K562 (cell line): ENCODE measurements around the gene ABCA7. TPM values are rescaled to one million over a fixed set of nuclear protein-coding genes. Genes with fewer than 3 reads are reported as not detected.

Experiments
- ATAC-seq: fragments of 200-7000 bp; cut with Tn5 transposase; 3 replicates; pipeline ENCODE4 v1.9.1; 2020; ENCODE audit warnings: moderate library complexity
- BruUV-seq: library from RNA; stranded (reverse); fragments of 400-500 nt; replicated peaks from 2 replicates; lab custom pipeline; 2021; lab: Mats Ljungman, UMichigan
- CTCF ChIA-PET: fragments of 300-600 bp; formaldehyde crosslinking; extraction: SDS; loops from one replicate; lab custom pipeline; 2021; ENCODE audit warnings: low intra/inter-chr PET ratio; lab: Yijun Ruan, JAX
- POLR2A ChIA-PET: fragments of 300-600, 350-650 bp; sonication (Branson Sonifier 250); formaldehyde crosslinking; extraction: SDS; loops from one replicate; lab custom pipeline; 2021; ENCODE audit warnings: antibody characterized with exemption, inconsistent platforms; lab: Yijun Ruan, JAX
- DNase-seq, 4 experiments: peaks; one replicate each; pipeline versions ENCODE4 v3.0.0 to v3.0.0-alpha.2; 2011 to 2018; ENCODE audit warnings: low spot score in 3 of 4, mixed read lengths in 3 of 4; ENCODE audit errors: extremely low read depth in 1 of 4
- FAIRE-seq: peaks from 2 replicates; lab custom pipeline; 2011; peaks lifted over from hg19 to GRCh38; lab: Jason Lieb, UNC
- H2AFZ ChIP-seq: 2 replicates; pipeline ENCODE4 v1.6.0; 2011; ENCODE audit warnings: low read depth, low read length, control low read depth, inconsistent platforms
- H3K27ac ChIP-seq: fragments of 200-600 bp; 3 replicates; pipeline ENCODE4 v1.8.0; 2011; ENCODE audit warnings: low read depth, mild to moderate bottlenecking, control low read depth, inconsistent platforms, low read length, moderate library complexity, mixed read lengths; ENCODE audit errors: extremely low read depth
- H3K27me3 ChIP-seq, 2 experiments: fragments of 300-600 bp in 1 of 2; 2 replicates in 1 of 2; 3 replicates in 1 of 2; pipeline versions ENCODE4 v1.6.0 to v1.8.0; 2011; ENCODE audit warnings: inconsistent platforms in 2 of 2, low read length in 2 of 2, mild to moderate bottlenecking in 1 of 2, mixed read lengths in 1 of 2, moderate library complexity in 1 of 2; ENCODE audit not compliant: control insufficient read depth in 2 of 2, insufficient read depth in 2 of 2
- H3K36me3 ChIP-seq: fragments of 300-600 bp; 3 replicates; pipeline ENCODE4 v1.8.0; 2011; ENCODE audit warnings: mild to moderate bottlenecking, low read length, inconsistent platforms; ENCODE audit not compliant: control insufficient read depth, insufficient read depth
- H3K4me1 ChIP-seq, 2 experiments: fragments of 200-600 bp in 1 of 2; replicated peaks in 1 of 2; 2 replicates in 1 of 2; 3 replicates in 1 of 2; pipeline versions ENCODE4 v1.5.1 to v1.8.0; 2011; ENCODE audit warnings: inconsistent platforms in 2 of 2, low read length in 2 of 2, mild to moderate bottlenecking in 1 of 2, mixed read lengths in 1 of 2, moderate library complexity in 1 of 2; ENCODE audit not compliant: control insufficient read depth in 2 of 2, insufficient read depth in 2 of 2
- H3K4me2 ChIP-seq: 2 replicates; pipeline ENCODE4 v1.6.1; 2011; ENCODE audit warnings: low read length, control low read depth, inconsistent platforms, mixed read lengths; ENCODE audit not compliant: insufficient read depth
- H3K4me3 ChIP-seq: fragments of 200-600 bp; sonication (generic), shearing (Covaris generic); 2 replicates; pipeline ENCODE4 v1.5.1; 2016; ENCODE audit warnings: control low read depth, inconsistent platforms
- H3K79me2 ChIP-seq: fragments of 200-600 bp; 3 replicates; pipeline ENCODE4 v1.8.0; 2011; ENCODE audit warnings: low read length, inconsistent platforms; ENCODE audit not compliant: control insufficient read depth, insufficient read depth
- H3K9ac ChIP-seq, 2 experiments: 2 replicates each; pipeline versions ENCODE4 v1.6.0 to v1.6.1; 2011; ENCODE audit warnings: low read depth in 2 of 2, low read length in 2 of 2, control low read depth in 1 of 2, inconsistent platforms in 1 of 2, mild to moderate bottlenecking in 1 of 2, mixed read lengths in 1 of 2; ENCODE audit not compliant: insufficient read depth in 1 of 2
- H3K9me1 ChIP-seq: one replicate; pipeline ENCODE4 v1.6.0; 2011; ENCODE audit warnings: inconsistent platforms, mild to moderate bottlenecking, low read length, moderate library complexity; ENCODE audit not compliant: control insufficient read depth, insufficient read depth
- H3K9me3 ChIP-seq: replicated peaks from 2 replicates; pipeline ENCODE4 v1.5.1; 2011; ENCODE audit warnings: low read depth, low read length, inconsistent platforms; ENCODE audit not compliant: control insufficient read depth, insufficient read depth
- H4K20me1 ChIP-seq: replicated peaks from 2 replicates; pipeline ENCODE4 v1.6.1; 2011; ENCODE audit warnings: low read length, inconsistent platforms, mixed read lengths; ENCODE audit not compliant: control insufficient read depth, insufficient read depth
- ASH1L ChIP-seq: fragments of 450-650 bp; IDR thresholded peaks from 2 replicates; pipeline ENCODE4 v1.6.1; 2018; ENCODE audit warnings: borderline replicate concordance, mild to moderate bottlenecking, low read depth; ENCODE audit not compliant: partially characterized antibody
- RBFOX2 ChIP-seq: fragments of 200-400 bp; formaldehyde crosslinking; IDR thresholded peaks from 2 replicates; pipeline ENCODE4 v1.6.1; 2017; ENCODE audit warnings: low read depth, mild to moderate bottlenecking, low read length, moderate library complexity
- ZBTB33 ChIP-seq: sonication (generic); formaldehyde crosslinking; IDR thresholded peaks from 2 replicates; pipeline ENCODE4 v1.8.1; 2023; ENCODE audit warnings: mild to moderate bottlenecking, missing genetic modification reagents
- ZFPM2 ChIP-seq: fragments of 250-450 bp; sonication (Bioruptor Pico); IDR thresholded peaks from 2 replicates; pipeline ENCODE4 v1.5.1; 2022; ENCODE audit warnings: mild to moderate bottlenecking
- WGBS: fragments of 100-300 bp; shearing (Covaris generic); methylation state at CpG from one replicate; pipeline ENCODE4 v1.1.6; 2016; ENCODE audit warnings: low coverage, mixed read lengths; ENCODE audit not compliant: insufficient coverage; ENCODE audit errors: missing lambda C conversion rate; 5-methylcytosine and 5-hydroxymethylcytosine counted together
- in situ Hi-C: fragments of 300-500 bp; cut with MboI; formaldehyde crosslinking; loops from 4 replicates; pipeline ENCODE4 v1.15.0; 2018; ENCODE audit warnings: inconsistent platforms, mixed read lengths
- intact Hi-C: fragments of 100-400 bp; cut with micrococcal nuclease; formaldehyde crosslinking; loops from 2 replicates; pipeline ENCODE4 v1.14.2; 2022
- polyA plus RNA-seq, 8 experiments: library from polyadenylated mRNA; depleted of rRNA in 4 of 8; stranded (reverse) in 5 of 8; unstranded in 3 of 8; fragments of >200 nt; fragmentation: Nextera tagmentation in 2 of 8; fragmentation: Illumina TruSeq in 1 of 8; extraction: Ambion mirVana in 2 of 8; extraction: Trizol in 1 of 8; gene quantifications; 2 replicates each; pipeline versions ENCODE4 v1.2.1 to v1.2.3, GENCODE V29; 2011 to 2014; ENCODE audit warnings: inconsistent platforms in 1 of 8, missing spikeins in 1 of 8
- total RNA-seq, 7 experiments: library from RNA; depleted of rRNA in 6 of 7; stranded (reverse); fragments of >200 nt in 6 of 7; fragmentation: Illumina TruSeq in 2 of 7; extraction: Trizol in 2 of 7; gene quantifications; 2 replicates each; pipeline versions ENCODE4 v1.2.1 to v1.2.3, GENCODE V29; 2011 to 2021; ENCODE audit warnings: low replicate concordance in 1 of 7

The ABCA7 gene
- total and polyA plus RNA-seq, 9 of the 15 experiments (the other 6 are each of a cell fraction or from before 2014, with no cell fraction given) = 2.3 to 96.1 (median 31.2) TPM

- ATAC-seq = no peak
- peaks cover 8 to 72% of the 10 kb centered on the region in 2 experiments; a peak in 4 of 5 replicates for H3K4me1 ChIP-seq
- in situ Hi-C loops = no loop called here
- H3K9ac ChIP-seq = no peak overlapping the region
- peaks cover 11% of the 10 kb centered on the region; the same call in 1 of the 2 replicates for H4K20me1 ChIP-seq
- H3K4me2 ChIP-seq = no peak overlapping the region
- 94% methylated on average over 27 of the region's 38 CpGs for WGBS
- FAIRE-seq = no peak
- no peaks in the 10 kb centered on the region for H3K27me3 ChIP-seq
- DNase-seq = no peak
- no peak overlapping the region for H3K4me3 ChIP-seq
- peaks cover 73% of the 10 kb centered on the region for H3K36me3 ChIP-seq
- H3K79me2 ChIP-seq = peaks cover 42% of the 10 kb centered on the region
- BruUV-seq = no TSS peak
- POLR2A ChIA-PET = interaction anchor here (0.8 to 6.2 kb wide), 4 partner anchors 7 to 64 kb away, joined by 3 to 45 read pairs (median 4); partner anchors contain the start of gene CNN2
- H3K27ac ChIP-seq = no peak overlapping the region
- no peaks in the 10 kb centered on the region for H3K9me3 ChIP-seq
- TF ChIP-seq ASH1L (no peak), RBFOX2 (peak; percentile 62)
- TF ChIP-seq, all 486 proteins: peak for 1
- CTCF ChIA-PET = no interaction called here
- intact Hi-C loops = no loop called here
- Histone ChIP-seq H3K9me1 (no peaks in the 10 kb centered on the region), H2AFZ (no peak overlapping the region)
Observed at GRCh38 chr19:1090731-1091543, 51.0 kb downstream of the ABCA7 start.

DNA sequence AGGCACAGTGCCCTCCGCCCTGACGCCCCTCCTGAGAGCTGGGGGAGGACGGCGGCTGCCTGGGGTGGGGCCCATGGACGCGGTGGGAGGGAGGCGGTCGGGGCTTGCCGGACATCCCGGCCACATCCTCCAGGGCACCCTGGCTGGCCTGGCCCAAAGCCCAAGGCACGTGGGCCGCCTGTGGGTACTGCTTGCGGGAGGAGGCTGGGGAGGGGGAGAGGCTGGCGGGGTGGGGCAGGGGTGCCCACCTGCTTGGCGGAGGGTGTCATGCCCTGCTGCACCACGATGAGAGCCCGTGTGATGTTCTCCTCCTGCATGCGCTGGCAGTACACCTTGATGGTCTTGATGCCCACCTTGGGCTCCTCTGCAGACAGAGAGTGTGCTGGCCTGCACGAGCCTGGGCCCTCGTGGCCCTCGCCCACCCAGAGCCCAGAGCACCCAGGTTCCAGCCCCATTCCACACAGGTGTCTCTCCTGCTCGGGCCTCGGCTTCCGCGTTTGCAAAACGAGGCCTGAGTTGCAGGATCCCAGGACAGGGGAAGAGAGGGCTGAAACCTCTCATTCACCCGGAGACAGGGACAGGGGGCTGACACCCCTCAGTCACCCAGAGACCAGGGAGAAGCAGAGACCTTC lies 51.8 kb downstream of the ABCA7 start:
- intact Hi-C loops = no loop called here
- Histone ChIP-seq H4K20me1 (peaks cover 11% of the 10 kb centered on the region; the same call in 1 of the 2 replicates), H3K27me3 (no peaks in the 10 kb centered on the region), H3K27ac (no peak overlapping the region), H3K4me2 (no peak overlapping the region), H3K4me3 (no peak overlapping the region), H3K79me2 (peaks cover 42% of the 10 kb centered on the region), H3K9me3 (no peaks in the 10 kb centered on the region), H3K9ac (peak overlapping the region in 1 of 2 experiments; percentile 26; a peak in 2 of 4 replicates), H2AFZ (no peak overlapping the region), H3K9me1 (no peaks in the 10 kb centered on the region), H3K4me1 (peaks cover 9 to 65% of the 10 kb centered on the region in 2 experiments; a peak in 4 of 5 replicates), H3K36me3 (peaks cover 65% of the 10 kb centered on the region)
- CTCF ChIA-PET = no interaction called here
- FAIRE-seq (no peak), ATAC-seq (no peak), DNase-seq (no peak)
- no TSS peak for BruUV-seq
- WGBS = 94% methylated on average over 15 of the region's 27 CpGs
- in situ Hi-C loops = no loop called here
- POLR2A ChIA-PET = interaction anchor here (6.2 kb wide), 1 partner anchor 7 kb away, joined by 45 read pairs; no protein-coding TSS in a partner anchor
- peak; percentile 51; the same call in 1 of the 2 replicates for TF ChIP-seq ZBTB33 (CRISPR knock-in tag)
- no peak for TF ChIP-seq ZFPM2 (CRISPR knock-in tag)
